ENCODE measurements around the gene GTF2B.
"Not testable (repeated sequence)": the region's sequence is repeated elsewhere in the genome, so short reads cannot be mapped to it uniquely, and the experiment has no call there.

The GTF2B gene, protein sequence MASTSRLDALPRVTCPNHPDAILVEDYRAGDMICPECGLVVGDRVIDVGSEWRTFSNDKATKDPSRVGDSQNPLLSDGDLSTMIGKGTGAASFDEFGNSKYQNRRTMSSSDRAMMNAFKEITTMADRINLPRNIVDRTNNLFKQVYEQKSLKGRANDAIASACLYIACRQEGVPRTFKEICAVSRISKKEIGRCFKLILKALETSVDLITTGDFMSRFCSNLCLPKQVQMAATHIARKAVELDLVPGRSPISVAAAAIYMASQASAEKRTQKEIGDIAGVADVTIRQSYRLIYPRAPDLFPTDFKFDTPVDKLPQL

DNA sequence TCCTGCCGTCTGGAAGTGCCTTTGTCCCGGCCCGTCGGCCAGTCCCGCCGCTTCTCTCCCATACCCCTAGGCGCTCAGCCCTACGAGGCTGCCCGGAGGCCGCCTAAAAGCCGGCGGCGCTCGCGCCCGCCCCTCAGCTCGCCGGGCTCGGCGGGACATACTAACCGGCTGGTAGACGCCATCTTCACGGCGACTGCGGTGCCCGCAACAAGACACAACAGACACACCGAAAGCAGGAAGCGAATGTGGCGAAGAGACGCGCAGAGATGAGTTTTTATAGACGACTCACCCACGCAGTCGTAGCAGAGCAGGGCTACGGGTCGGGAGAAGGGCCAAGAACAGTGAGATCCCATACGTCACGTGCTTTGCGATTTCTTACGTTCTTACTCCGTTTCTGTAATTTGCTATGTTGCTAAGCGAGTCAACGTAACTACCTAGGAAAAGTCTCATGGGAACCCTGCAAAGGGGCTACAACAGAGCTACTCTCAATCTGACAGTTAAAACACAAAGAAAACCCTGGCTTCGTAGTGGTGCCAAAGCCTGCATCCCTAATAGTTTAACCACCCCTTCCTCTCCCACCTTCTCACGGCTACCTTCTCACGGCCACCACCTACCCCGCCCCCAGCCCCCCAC lies at the start of gene GTF2B:
Gene GTF2B, minus strand, starts transcription at position 250 of the 633 bp plus-strand sequence. Its CDS starts 68 bp downstream, at position 182.
- Mint-ChIP-seq H3K27me3 (no peaks in the 10 kb centered on the region), H3K9me3 (no peaks in the 10 kb centered on the region), H3K27ac (ENCODE audit: low read depth) (peak within 1 kb of the TSS; percentile 89), H3K36me3 (ENCODE audit: insufficient read depth) (peaks cover 31% of the 10 kb centered on the region), H3K4me3 (peak within 1 kb of the TSS; percentile 89), H3K4me1 (peaks cover 25% of the 10 kb centered on the region)
- DNase-seq (ENCODE audit: low spot score in 2 of 2) = peak; percentile 91 to 95
- ATAC-seq (replicated peaks; ENCODE audit: extremely low read depth, poor library complexity, severe bottlenecking) = peak; percentile 83

DNA sequence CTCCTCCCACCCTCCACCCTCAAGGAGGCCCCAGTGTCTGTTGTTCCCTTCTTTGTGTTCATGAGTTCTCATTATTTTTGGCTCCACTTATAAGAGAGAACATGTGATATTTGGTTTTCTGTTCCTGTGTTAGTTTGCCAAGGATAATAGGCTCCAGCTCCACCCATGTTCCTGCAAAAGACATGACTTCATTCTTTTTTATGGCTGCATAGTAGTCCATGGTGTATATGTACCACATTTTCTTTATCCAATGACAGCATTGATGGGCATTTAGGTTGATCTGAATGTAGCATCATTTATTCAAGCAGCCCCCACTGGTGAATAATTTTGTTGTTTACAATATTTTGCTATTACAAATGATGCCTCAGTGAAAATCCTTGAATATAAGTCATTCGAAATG lies 47.2 kb upstream of the GTF2B start:
- not testable (repeated sequence) for DNase-seq (ENCODE audit: low spot score in 2 of 2); H3K27me3 Mint-ChIP-seq; H3K4me1 Mint-ChIP-seq; H3K9me3 Mint-ChIP-seq; H3K27ac Mint-ChIP-seq (ENCODE audit: low read depth); ATAC-seq (replicated peaks; ENCODE audit: extremely low read depth, poor library complexity, severe bottlenecking); H3K4me3 Mint-ChIP-seq
- peaks cover 51% of the 10 kb centered on the region for H3K36me3 Mint-ChIP-seq (ENCODE audit: insufficient read depth)

DNA sequence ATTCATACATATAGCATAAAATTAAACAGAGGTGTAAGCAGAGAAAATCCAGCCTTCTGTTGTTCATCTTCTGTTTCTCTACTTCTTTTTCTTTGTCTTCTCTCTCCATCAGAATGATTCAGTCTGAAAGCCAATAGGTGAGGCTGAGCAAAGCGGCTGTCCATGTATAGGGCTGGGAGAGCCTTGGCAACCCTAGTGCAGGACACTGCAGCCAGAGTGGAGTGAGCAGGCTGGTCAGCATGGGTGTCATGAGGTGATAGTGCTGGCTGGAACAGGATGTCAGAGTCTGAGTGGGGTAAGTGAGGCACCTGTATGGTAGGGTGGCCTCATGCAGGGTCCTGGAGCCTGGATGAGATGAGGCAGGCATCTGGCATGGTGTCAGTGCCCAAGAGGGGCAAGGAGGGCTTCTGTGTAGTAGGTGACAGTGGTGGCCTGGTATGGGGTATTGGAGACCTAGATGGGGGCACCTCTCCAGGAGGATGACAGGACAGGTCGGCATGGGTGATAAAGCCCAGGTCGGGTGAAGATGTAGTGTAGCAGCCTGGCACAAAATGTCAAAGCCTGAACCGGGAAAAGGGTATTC lies 45.5 kb upstream of the GTF2B start:
- Mint-ChIP-seq H3K9me3 (no peaks in the 10 kb centered on the region), H3K27me3 (no peaks in the 10 kb centered on the region), H3K4me3 (no peak overlapping the region), H3K4me1 (no peaks in the 10 kb centered on the region), H3K27ac (ENCODE audit: low read depth) (peak overlapping the region; percentile 26), H3K36me3 (ENCODE audit: insufficient read depth) (peaks cover 42% of the 10 kb centered on the region)
- ATAC-seq (replicated peaks; ENCODE audit: extremely low read depth, poor library complexity, severe bottlenecking) (no peak), DNase-seq (ENCODE audit: low spot score in 2 of 2) (no peak)

DNA sequence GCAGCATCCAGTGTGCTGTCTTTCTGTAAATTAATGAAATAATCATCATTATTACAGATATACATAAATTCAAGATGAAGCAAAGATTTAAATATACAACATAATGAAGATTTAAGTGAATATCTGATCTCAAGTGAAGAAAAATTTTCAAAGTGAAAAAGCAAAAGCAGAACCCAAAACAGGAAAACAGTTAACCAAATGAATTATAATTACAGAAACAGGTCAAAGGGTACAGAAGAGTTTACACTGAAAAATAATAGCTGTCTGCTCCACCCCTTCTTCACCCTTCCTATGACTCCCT lies 44.8 kb upstream of the GTF2B start:
- Mint-ChIP-seq H3K4me3 (no peak overlapping the region), H3K9me3 (no peaks in the 10 kb centered on the region), H3K4me1 (no peaks in the 10 kb centered on the region), H3K27me3 (no peaks in the 10 kb centered on the region), H3K27ac (ENCODE audit: low read depth) (peak overlapping the region; percentile 26), H3K36me3 (ENCODE audit: insufficient read depth) (peaks cover 40% of the 10 kb centered on the region)
- no peak for DNase-seq (ENCODE audit: low spot score in 2 of 2)
- ATAC-seq (replicated peaks; ENCODE audit: extremely low read depth, poor library complexity, severe bottlenecking) = no peak

DNA sequence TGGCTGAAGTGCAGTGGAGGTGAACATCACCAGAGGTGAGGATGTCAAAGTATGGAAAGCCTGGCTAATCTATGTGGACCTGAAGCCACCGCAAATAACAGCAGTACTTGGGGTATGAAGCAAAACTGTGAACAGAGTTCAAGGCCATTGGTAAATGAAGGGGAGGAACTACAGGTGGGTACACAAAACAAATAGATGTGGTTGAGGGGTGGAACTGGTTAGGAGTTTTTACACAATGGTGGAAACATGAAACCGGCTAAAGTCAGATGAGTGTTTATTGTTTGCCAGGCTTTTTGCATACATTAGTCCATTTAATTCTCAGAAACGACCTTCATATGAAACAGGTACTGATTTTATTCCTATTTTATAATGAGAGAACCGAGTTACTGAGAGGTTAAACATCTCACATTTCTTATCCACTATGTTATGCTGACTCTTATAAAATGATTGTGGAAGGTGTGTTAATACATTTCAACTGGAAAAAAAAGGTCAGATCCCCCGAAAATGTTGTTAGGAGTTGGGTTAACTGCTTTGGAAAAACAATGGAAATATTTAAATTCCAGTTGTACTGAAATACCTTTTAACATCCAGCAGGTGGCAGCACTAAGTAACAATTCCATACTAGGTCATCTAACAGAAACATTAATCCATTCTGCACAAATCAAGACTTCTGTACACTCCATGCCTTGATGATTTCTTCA lies 44.3 kb upstream of the GTF2B start:
- H3K36me3 Mint-ChIP-seq (ENCODE audit: insufficient read depth) = peaks cover 40% of the 10 kb centered on the region
- no peak for DNase-seq (ENCODE audit: low spot score in 2 of 2)
- no peak for ATAC-seq (replicated peaks; ENCODE audit: extremely low read depth, poor library complexity, severe bottlenecking)
- no peaks in the 10 kb centered on the region for H3K9me3 Mint-ChIP-seq
- H3K27ac Mint-ChIP-seq (ENCODE audit: low read depth) = no peak overlapping the region
- H3K27me3 Mint-ChIP-seq = no peaks in the 10 kb centered on the region
- no peak overlapping the region for H3K4me3 Mint-ChIP-seq
- H3K4me1 Mint-ChIP-seq = no peaks in the 10 kb centered on the region

DNA sequence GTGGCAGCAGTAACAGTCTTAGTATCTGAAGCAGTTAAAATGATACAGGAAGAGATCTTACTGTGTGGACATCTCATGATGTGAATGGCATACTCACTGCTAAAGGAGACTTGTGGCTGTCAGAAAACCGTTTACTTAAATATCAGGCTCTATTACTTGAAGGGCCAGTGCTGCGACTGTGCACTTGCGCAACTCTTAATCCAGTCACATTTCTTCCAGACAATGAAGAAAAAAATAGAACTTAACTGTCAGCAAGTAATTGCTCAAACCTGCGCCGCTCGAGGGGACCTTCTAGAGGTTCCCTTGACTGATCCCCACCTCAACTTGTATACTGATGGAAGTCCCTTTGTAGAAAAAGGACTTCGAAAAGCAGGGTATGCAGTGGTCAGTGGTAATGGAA lies 38.8 kb upstream of the GTF2B start:
- not testable (repeated sequence) for H3K9me3 Mint-ChIP-seq; DNase-seq (ENCODE audit: low spot score in 2 of 2); H3K4me3 Mint-ChIP-seq; ATAC-seq (replicated peaks; ENCODE audit: extremely low read depth, poor library complexity, severe bottlenecking); H3K27ac Mint-ChIP-seq (ENCODE audit: low read depth); H3K27me3 Mint-ChIP-seq; H3K4me1 Mint-ChIP-seq
- peaks cover 22% of the 10 kb centered on the region for H3K36me3 Mint-ChIP-seq (ENCODE audit: insufficient read depth)

DNA sequence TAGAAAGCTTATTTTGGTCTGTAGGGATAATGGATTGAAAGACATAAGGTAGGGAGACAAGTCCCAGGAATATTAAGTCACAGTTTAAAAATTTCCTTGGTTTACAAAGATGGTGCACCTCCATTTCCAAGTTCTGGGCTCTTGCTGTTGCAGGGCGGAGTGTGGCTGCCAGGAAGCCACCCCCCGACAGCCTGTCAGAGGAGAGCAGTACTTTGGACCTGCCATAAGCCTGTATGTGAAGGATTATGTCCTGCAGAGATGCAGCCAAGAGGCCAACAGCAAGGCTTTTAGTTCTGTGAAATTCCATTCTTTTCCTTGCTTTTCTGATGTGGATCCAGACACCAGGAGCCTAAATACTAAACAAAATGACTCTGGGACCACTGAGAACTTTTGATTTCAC lies 31.9 kb upstream of the GTF2B start:
- ATAC-seq (replicated peaks; ENCODE audit: extremely low read depth, poor library complexity, severe bottlenecking) = no peak
- Mint-ChIP-seq H3K9me3 (peaks cover 5% of the 10 kb centered on the region), H3K36me3 (ENCODE audit: insufficient read depth) (peaks cover 11% of the 10 kb centered on the region), H3K27ac (ENCODE audit: low read depth) (no peak overlapping the region), H3K4me3 (no peak overlapping the region), H3K27me3 (no peaks in the 10 kb centered on the region), H3K4me1 (no peaks in the 10 kb centered on the region)
- no peak for DNase-seq (ENCODE audit: low spot score in 2 of 2)

DNA sequence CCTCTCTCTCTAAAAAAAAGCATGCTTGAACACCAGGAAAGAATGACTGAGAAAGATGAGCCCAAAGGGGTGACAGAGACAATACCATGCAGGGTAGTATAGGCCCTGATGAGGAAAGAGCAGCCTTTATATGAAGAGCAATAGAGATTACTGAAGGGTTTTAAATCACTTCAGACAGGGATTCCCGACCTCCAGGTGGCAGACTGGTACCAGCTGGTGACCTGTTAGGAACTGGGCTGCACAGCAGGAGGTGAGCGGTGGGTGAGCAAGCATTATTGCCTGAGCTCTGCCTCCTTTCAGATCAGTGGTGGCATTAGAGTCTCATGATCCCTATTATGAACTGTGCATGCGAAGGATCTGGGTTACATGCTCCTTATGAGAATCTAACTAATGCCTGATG lies 30.8 kb upstream of the GTF2B start:
- ATAC-seq (replicated peaks; ENCODE audit: extremely low read depth, poor library complexity, severe bottlenecking) = no peak
- H3K36me3 Mint-ChIP-seq (ENCODE audit: insufficient read depth) = peaks cover 11% of the 10 kb centered on the region
- DNase-seq (ENCODE audit: low spot score in 2 of 2) = no peak
- no peak overlapping the region for H3K27ac Mint-ChIP-seq (ENCODE audit: low read depth)
- peaks cover 6% of the 10 kb centered on the region for H3K9me3 Mint-ChIP-seq
- H3K4me3 Mint-ChIP-seq = no peak overlapping the region
- H3K27me3 Mint-ChIP-seq = no peaks in the 10 kb centered on the region
- no peaks in the 10 kb centered on the region for H3K4me1 Mint-ChIP-seq

DNA sequence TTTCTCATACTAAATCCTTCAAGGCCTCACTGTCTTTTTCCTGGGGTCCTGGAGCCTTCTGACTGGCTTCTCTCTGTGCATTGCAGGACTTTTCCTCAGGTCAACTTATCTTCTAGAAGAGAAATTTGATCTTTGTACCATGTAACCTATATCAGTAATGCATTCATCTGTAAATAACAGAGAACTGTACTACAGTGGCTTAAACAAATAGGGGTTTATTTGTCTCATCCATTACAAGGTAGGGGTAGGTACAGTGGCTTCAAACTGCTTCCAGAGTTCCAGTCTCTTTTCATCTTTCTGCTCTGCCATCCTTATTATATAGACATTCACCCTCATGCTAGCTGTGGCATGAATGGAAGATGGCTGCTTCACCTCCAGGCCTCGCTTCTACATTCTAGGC lies 29.5 kb upstream of the GTF2B start:
- Mint-ChIP-seq H3K4me1 (no peaks in the 10 kb centered on the region), H3K27me3 (no peaks in the 10 kb centered on the region), H3K36me3 (ENCODE audit: insufficient read depth) (peaks cover 11% of the 10 kb centered on the region), H3K4me3 (no peak overlapping the region), H3K27ac (ENCODE audit: low read depth) (no peak overlapping the region), H3K9me3 (peaks cover 19% of the 10 kb centered on the region)
- DNase-seq (ENCODE audit: low spot score in 2 of 2) (no peak), ATAC-seq (replicated peaks; ENCODE audit: extremely low read depth, poor library complexity, severe bottlenecking) (no peak)

DNA sequence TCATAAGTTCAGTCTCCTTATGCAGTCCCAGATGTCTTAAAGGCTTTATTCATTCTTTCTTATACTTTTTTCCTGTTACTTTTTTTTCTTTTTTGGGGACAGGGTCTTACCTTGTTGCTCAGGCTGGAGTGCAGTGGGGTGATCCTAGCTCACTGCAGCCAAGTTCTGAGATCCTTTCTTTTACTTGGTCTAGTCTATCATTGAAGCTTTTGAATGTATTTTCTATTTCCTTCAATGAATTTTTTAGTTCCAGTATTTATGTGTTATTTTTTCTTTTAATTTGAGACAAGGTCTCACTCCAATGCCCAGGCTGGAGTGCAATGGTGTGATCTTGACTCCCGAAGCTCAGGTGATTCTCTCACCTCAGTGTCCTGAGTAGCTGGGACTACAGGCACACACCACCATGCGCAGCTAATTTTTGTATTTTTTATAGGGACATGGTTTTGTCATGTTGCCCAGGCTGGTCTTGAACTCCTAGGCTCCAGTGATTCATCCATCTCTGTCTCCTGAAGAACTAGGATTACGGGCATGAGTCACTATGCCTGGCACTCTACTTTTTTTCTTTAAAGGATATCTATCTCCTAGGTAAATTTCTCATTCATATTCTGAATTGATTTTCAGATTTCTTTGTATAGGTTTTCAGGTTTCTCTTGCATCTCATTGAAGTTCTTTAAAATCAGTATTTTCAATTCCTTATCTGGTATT lies 26.1 kb upstream of the GTF2B start:
- Mint-ChIP-seq H3K36me3 (ENCODE audit: insufficient read depth) (peaks cover 6% of the 10 kb centered on the region), H3K9me3 (peaks cover 25% of the 10 kb centered on the region), H3K4me1 (no peaks in the 10 kb centered on the region), H3K4me3 (no peak overlapping the region), H3K27ac (ENCODE audit: low read depth) (no peak overlapping the region), H3K27me3 (no peaks in the 10 kb centered on the region)
- ATAC-seq (replicated peaks; ENCODE audit: extremely low read depth, poor library complexity, severe bottlenecking) (no peak), DNase-seq (ENCODE audit: low spot score in 2 of 2) (no peak)

DNA sequence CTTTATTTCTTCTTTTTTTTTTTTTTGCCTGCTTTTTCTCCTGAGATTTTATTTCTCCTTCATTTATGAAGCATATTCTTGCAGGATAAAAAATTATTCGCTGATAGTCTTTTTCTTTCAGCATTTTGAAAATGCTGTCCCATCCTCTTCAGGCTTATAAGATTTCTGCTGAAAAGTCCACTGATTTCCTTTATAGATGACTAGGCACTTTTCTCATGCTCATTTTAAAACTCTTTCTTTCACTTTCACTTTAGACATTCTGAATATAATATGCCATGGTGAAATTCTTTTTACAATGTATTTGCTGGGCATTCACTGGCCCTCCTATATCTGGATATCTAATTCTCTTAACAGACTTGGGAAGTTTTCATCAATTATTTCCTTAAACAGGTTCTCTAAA lies 25.5 kb upstream of the GTF2B start:
- Mint-ChIP-seq H3K9me3 (peaks cover 25% of the 10 kb centered on the region), H3K36me3 (ENCODE audit: insufficient read depth) (peaks cover 6% of the 10 kb centered on the region), H3K27me3 (no peaks in the 10 kb centered on the region), H3K4me1 (no peaks in the 10 kb centered on the region), H3K4me3 (no peak overlapping the region), H3K27ac (ENCODE audit: low read depth) (no peak overlapping the region)
- DNase-seq (ENCODE audit: low spot score in 2 of 2) (no peak), ATAC-seq (replicated peaks; ENCODE audit: extremely low read depth, poor library complexity, severe bottlenecking) (no peak)

DNA sequence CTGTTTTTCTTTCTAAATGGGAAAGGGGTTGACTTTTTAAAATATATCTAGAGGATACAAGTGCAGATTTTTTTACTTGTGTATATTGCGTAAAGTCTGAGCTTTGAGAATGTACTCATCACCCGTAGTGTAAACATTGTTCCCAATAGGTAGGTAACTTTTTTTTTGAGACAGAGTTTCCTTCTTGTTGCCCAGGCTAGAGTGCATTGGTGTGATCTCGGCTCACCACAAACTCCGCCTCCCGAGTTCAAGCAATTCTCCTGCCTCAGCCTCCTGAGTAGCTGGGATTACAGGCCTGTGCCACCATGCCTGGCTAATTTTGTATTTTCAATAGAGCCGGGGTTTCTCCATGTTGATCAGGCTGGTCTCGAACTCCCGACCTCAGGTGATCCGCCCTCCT lies 20.4 kb upstream of the GTF2B start:
- peaks cover 16% of the 10 kb centered on the region for H3K9me3 Mint-ChIP-seq
- DNase-seq (ENCODE audit: low spot score in 2 of 2); H3K4me1 Mint-ChIP-seq; ATAC-seq (replicated peaks; ENCODE audit: extremely low read depth, poor library complexity, severe bottlenecking); H3K27ac Mint-ChIP-seq (ENCODE audit: low read depth); H3K27me3 Mint-ChIP-seq; H3K4me3 Mint-ChIP-seq; H3K36me3 Mint-ChIP-seq (ENCODE audit: insufficient read depth): not testable (repeated sequence)
